ENCODE data around the gene ST7L. TPM values are rescaled to one million over a fixed set of nuclear protein-coding genes. Genes with fewer than 3 reads are reported as not detected.

ST7L gene
- total and polyA plus RNA-seq, 2 of the 4 experiments (the other 2 are of a cell fraction): 7.7 to 14.7 TPM

- Histone ChIP-seq H3K79me1 (ENCODE audit: low read depth in 1 of 2, low read length in 2 of 2) (peaks cover 0 to 7% of the 10 kb centered on the region in 2 experiments; a peak in 2 of 4 replicates), H3K14ac (replicated peaks; ENCODE audit: low read depth, low read length) (no peak overlapping the region), H2BK120ac (ENCODE audit: low read depth, low read length) (0 out of 2 replicates have a peak overlapping the region, but pooled peaks have one; percentile 17), H3K4me3 (ENCODE audit: insufficient read depth, low read depth, low read length) (no peak overlapping the region), H2BK20ac (ENCODE audit: low read depth, low read length) (peak overlapping the region; percentile 71; the same call in 1 of the 2 replicates), H3K9me1 (ENCODE audit: insufficient read depth, low read length) (peaks cover 11% of the 10 kb centered on the region), H3K36me3 (ENCODE audit: control insufficient read depth, insufficient read depth, low read length) (peaks cover 4% of the 10 kb centered on the region; the same call in 1 of the 2 replicates), H2BK15ac (ENCODE audit: low read depth, low read length) (no peak overlapping the region; the same call in 2 of the 3 replicates), H3K9ac (ENCODE audit: low read depth, low read length) (no peak overlapping the region; the same call in 1 of the 2 replicates), H3K23ac (ENCODE audit: low read depth, low read length) (no peak overlapping the region), H4K20me1 (ENCODE audit: insufficient read depth, low read length) (no peaks in the 10 kb centered on the region), H3K18ac (ENCODE audit: low read depth, low read length) (peak overlapping the region; percentile 32; the same call in 1 of the 2 replicates), H2AFZ (replicated peaks; ENCODE audit: low read length, poor library complexity) (no peak overlapping the region), H4K5ac (ENCODE audit: low read depth, low read length) (no peak overlapping the region), H3K27ac (ENCODE audit: insufficient read depth, low read length) (peak overlapping the region; percentile 81; the same call in 1 of the 2 replicates), H4K91ac (ENCODE audit: insufficient read depth, low read depth, low read length) (no peak overlapping the region), H3K27me3 (ENCODE audit: control insufficient read depth, insufficient read depth, low read length) (no peaks in the 10 kb centered on the region), H2AK9ac (replicated peaks; ENCODE audit: low read depth, low read length, poor library complexity) (no peak overlapping the region), H3K56ac (ENCODE audit: extremely low read depth, insufficient read depth, low read length) (no peak overlapping the region), H3K4ac (ENCODE audit: low read depth, low read length) (peak overlapping the region; percentile 64; the same call in 1 of the 2 replicates), H3K9me3 (ENCODE audit: control insufficient read depth, insufficient read depth, low read length) (no peaks in the 10 kb centered on the region), H3K4me1 (ENCODE audit: control insufficient read depth, insufficient read depth, low read length) (peaks cover 5% of the 10 kb centered on the region; the same call in 1 of the 2 replicates), H2AK5ac (ENCODE audit: low read depth, low read length) (no peak overlapping the region), H4K8ac (ENCODE audit: low read depth in 2 of 2, low read length in 2 of 2) (peak overlapping the region in 1 of 2 experiments; percentile 86; a peak in 2 of 4 replicates), H3K4me2 (ENCODE audit: low read depth, low read length) (peak overlapping the region; percentile 19; the same call in 1 of the 2 replicates), H2BK5ac (ENCODE audit: low read depth, low read length, poor library complexity, severe bottlenecking) (peak overlapping the region; percentile 98)
- ChIA-PET POLR2A (ENCODE audit: unreplicated experiment) (interaction anchor here (0.5 kb wide), 1 partner anchor 151 kb away, joined by 4 read pairs; no protein-coding TSS in a partner anchor), CTCF (interaction anchor here (1.7 kb wide), 1 partner anchor 43 kb away, joined by 4 read pairs; no protein-coding TSS in a partner anchor)
- dilution Hi-C loops (cut with HindIII; ENCODE audit: low sequenced_read_pairs, unreplicated experiment): no loop called here
- BruUV-seq (replicated peaks): no TSS peak
- WGBS, 2 experiments (ENCODE audit: extremely low coverage in 2 of 2, insufficient read length in 1 of 2): no CpG with 5 or more reads among the region's 3 CpGs
- in situ Hi-C loops (cut with MboI; ENCODE audit: low sequenced_read_pairs): no loop called here
- DNase-seq: peak; percentile 55
- ATAC-seq (ENCODE audit: low read depth): peak; percentile 50
- TF ChIP-seq RFX5 (IDR thresholded peaks at IDR 0.05; ENCODE audit: low read depth, low read length): no peak
- no peak for TF ChIP-seq RCOR1 (IDR thresholded peaks at IDR 0.05; ENCODE audit: insufficient replicate concordance, low read length)
- no peak for TF ChIP-seq USF2 (IDR thresholded peaks at IDR 0.05; ENCODE audit: low read depth, low read length)
- TF ChIP-seq MAFK (IDR thresholded peaks at IDR 0.05; ENCODE audit: low read depth, low read length): no peak
- intact Hi-C loops (cut with micrococcal nuclease): loop anchor here (2.0 to 5.0 kb wide), 2 partner anchors 33 to 42 kb away; no protein-coding TSS in a partner anchor
Measured at GRCh38 chr1:112544751-112545150, 74.2 kb downstream of the ST7L start.

Measured in IMR-90 (cell line).